ENCODE results near the gene SHB.
"Not testable (repeated sequence)": the region's sequence is repeated elsewhere in the genome, so short reads cannot be mapped to it uniquely, and the experiment has no call there.

Gene SHB

DNA sequence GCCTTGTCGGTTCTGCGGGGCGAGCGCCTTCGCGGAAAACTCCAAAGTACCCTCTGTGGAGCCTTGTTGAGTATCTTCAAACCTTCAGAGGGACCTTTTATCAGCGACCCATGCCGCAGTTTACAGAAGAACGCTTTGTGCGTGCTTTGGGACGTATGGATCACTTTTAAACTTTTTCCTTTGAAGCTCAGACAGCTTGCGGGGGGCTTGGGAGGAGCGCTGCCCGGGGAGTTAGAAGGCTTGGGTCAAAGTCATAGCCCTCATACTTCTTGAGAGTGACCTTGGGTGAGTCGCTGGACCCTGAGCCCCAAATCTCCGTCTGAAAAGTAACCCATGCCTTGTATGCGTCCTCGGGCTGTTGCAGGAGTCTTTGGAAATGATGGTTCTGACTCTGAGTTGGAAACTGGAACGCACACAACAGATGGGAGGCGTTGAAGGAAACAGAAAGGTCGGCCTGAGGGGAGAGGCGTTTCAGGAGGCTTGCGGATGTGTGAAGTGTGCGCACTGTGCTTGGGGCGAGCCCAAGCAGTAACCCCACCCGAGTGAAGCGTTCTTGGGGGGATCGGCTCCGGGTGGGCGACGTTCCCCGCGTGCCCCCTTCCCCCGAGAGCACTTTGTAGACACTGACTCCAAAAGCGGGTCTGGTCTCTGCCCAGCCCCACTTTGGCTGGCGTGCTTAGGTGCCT, 164.4 kb downstream of the SHB start:
- no peaks in the 10 kb centered on the region for H3K27me3 Mint-ChIP-seq
- ATAC-seq (ENCODE audit: low read depth) (no peak), DNase-seq (ENCODE audit: low spot score in 2 of 2) (no peak)
- no peaks in the 10 kb centered on the region for H3K9me3 Mint-ChIP-seq
- peak overlapping the region; percentile 96 for H3K27ac Mint-ChIP-seq
- H3K4me1 Mint-ChIP-seq: peaks cover 14% of the 10 kb centered on the region
- H3K4me3 Mint-ChIP-seq: peak overlapping the region; percentile 98
- H3K36me3 Mint-ChIP-seq: no peaks in the 10 kb centered on the region

DNA sequence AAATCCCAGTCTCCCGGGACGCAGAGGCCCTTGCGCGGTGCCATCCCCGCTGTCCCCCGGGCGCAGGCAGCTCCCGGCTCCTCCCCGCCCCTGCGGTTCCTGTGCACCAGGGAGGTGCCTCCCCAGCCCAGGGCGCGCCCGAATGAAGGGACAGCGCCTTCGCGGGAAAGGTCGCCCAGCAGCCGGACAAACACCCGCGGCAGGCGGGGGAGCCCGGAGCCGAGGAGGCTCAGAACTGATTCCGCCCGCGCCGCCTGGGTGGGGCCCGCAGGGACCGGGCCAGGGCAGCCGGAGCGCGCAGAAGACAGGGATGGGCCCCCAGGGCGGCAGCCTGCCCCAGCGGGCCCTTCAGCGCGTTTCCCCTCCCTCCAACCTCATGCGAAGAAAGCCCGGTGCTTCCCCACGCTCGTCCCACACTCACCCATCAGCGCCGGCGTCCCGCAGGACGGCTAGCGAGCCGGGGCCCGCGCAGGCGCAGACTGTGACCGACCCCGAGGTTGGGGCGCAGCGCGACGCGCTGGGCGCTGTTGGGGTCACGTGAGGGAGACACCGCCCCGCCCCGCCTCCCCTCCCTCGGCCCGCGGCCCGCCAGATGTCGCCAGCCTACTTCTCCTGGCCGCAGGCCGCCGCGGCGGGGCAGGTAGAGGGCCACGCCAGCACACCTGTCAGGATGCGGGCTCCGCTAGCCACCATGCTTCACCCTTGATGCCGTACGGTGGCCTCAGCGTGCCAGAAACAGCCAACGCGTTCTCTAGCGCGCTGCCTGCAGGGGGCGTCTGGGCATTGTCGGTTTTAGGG, 165.2 kb downstream of the SHB start, which contains the start of gene SLC25A51:
SLC25A51 (minus strand) TSS at position 481 of the 798 bp plus-strand sequence. CDS start 15,577 bp downstream, outside the sequence.
- H3K4me3 Mint-ChIP-seq: peak within 1 kb of the TSS; percentile 98
- peak within 1 kb of the TSS; percentile 96 for H3K27ac Mint-ChIP-seq
- no peaks in the 10 kb centered on the region for H3K27me3 Mint-ChIP-seq
- ATAC-seq (ENCODE audit: low read depth): peak; percentile 83
- H3K4me1 Mint-ChIP-seq: peaks cover 14% of the 10 kb centered on the region
- DNase-seq (ENCODE audit: low spot score in 2 of 2): peak; percentile 97 to 100
- no peaks in the 10 kb centered on the region for H3K9me3 Mint-ChIP-seq
- H3K36me3 Mint-ChIP-seq: peaks cover 3% of the 10 kb centered on the region

GRCh38 chr9:37902796-37903646, 166.0 kb downstream of the SHB start:
- Mint-ChIP-seq H3K36me3 (peaks cover 4% of the 10 kb centered on the region), H3K27me3 (no peaks in the 10 kb centered on the region), H3K4me3 (peak overlapping the region; percentile 98), H3K9me3 (no peaks in the 10 kb centered on the region), H3K27ac (peak overlapping the region; percentile 96), H3K4me1 (peaks cover 14% of the 10 kb centered on the region)
- ATAC-seq (ENCODE audit: low read depth): no peak
- DNase-seq (ENCODE audit: low spot score in 2 of 2): no peak

DNA sequence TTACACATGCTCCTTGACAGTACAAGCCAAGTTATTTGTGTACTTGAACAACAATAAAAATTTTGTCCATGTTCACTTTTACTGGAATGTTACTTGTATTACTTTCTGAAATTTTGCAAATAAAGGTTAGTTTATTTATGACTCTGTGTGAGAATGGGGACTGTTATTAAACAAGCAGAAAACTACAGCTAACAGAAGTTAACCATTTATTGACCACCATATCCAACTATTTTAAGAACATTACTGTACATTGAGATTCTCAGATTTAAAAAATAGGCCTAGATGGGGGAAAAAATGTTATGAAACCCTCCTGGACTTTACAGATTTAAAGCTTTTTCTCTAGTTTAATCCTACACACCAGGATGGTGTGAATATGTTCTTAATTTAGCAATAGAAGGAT, 166.9 kb downstream of the SHB start:
- DNase-seq (ENCODE audit: low spot score in 2 of 2) (no peak), ATAC-seq (ENCODE audit: low read depth) (no peak)
- Mint-ChIP-seq H3K27ac (no peak overlapping the region), H3K4me1 (peaks cover 17% of the 10 kb centered on the region), H3K4me3 (no peak overlapping the region), H3K27me3 (no peaks in the 10 kb centered on the region), H3K36me3 (peaks cover 8% of the 10 kb centered on the region), H3K9me3 (no peaks in the 10 kb centered on the region)

- H3K4me3 Mint-ChIP-seq: no peak overlapping the region
- no peaks in the 10 kb centered on the region for H3K9me3 Mint-ChIP-seq
- H3K27ac Mint-ChIP-seq: no peak overlapping the region
- H3K27me3 Mint-ChIP-seq: no peaks in the 10 kb centered on the region
- peaks cover 26% of the 10 kb centered on the region for H3K36me3 Mint-ChIP-seq
- ATAC-seq (ENCODE audit: low read depth): no peak
- H3K4me1 Mint-ChIP-seq: peaks cover 11% of the 10 kb centered on the region
- no peak for DNase-seq (ENCODE audit: low spot score in 2 of 2)
These were observed 170.0 kb downstream of the SHB start for GRCh38 chr9:37899041-37899440.

- H3K27ac Mint-ChIP-seq: no peak overlapping the region
- no peak for DNase-seq (ENCODE audit: low spot score in 2 of 2)
- no peak for ATAC-seq (ENCODE audit: low read depth)
These were observed 171.4 kb downstream of the SHB start for GRCh38 chr9:37897665-37898064.

DNA sequence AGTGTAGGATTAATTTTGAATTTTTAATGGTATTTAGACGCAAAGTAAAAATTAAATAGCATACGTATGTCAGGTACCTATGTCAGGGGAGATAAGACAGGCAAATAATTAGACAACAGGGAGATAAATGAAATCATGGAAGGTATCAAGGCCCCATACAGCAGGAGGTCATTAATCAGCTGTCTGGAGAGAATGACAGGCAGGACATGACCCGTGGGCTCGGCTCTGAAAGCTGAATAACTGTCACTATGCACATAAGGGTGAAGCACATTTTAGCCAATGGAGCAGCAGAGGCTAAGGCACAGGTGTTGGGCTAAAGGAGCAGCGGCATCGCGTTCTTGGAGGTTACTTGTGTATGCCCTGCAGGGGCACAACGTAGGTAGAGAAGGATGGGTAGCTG, 177.0 kb downstream of the SHB start:
- Mint-ChIP-seq H3K27ac (no peak overlapping the region), H3K36me3 (peaks cover 42% of the 10 kb centered on the region), H3K4me3 (no peak overlapping the region), H3K27me3 (no peaks in the 10 kb centered on the region), H3K4me1 (no peaks in the 10 kb centered on the region), H3K9me3 (no peaks in the 10 kb centered on the region)
- no peak for DNase-seq (ENCODE audit: low spot score in 2 of 2)
- ATAC-seq (ENCODE audit: low read depth): no peak

More at GRCh38 chr9:37897665-37898064, 171.4 kb downstream of the SHB start:
- Mint-ChIP-seq H3K27me3 (no peaks in the 10 kb centered on the region), H3K4me1 (peaks cover 3% of the 10 kb centered on the region), H3K9me3 (no peaks in the 10 kb centered on the region), H3K36me3 (peaks cover 26% of the 10 kb centered on the region), H3K4me3 (no peak overlapping the region)

- not testable (repeated sequence) for DNase-seq (ENCODE audit: low spot score in 2 of 2); H3K27me3 Mint-ChIP-seq; H3K9me3 Mint-ChIP-seq; H3K27ac Mint-ChIP-seq; ATAC-seq (ENCODE audit: low read depth); H3K4me3 Mint-ChIP-seq; H3K4me1 Mint-ChIP-seq
- peaks cover 38% of the 10 kb centered on the region for H3K36me3 Mint-ChIP-seq
These were observed 178.0 kb downstream of the SHB start for GRCh38 chr9:37891042-37891441.

DNA sequence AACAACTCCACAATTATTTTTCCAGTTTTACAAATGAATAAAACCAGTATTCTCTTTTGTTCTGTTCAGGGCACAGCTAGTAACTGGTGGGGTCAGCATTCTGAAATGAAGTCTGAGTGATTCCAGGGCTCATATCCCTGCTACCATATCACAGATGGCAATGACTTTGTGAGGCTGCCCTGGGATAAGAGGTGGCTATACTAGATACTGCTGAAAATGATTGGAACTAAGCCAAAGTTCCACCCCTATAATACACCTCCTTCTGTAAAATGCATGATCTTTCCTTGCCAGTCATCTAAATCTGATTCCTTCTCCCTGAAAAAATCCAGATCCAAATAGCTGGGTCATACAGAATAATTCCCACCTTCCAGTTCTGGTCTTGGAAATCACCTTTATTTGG, 179.5 kb downstream of the SHB start:
- Mint-ChIP-seq H3K36me3 (peaks cover 32% of the 10 kb centered on the region), H3K27ac (no peak overlapping the region), H3K27me3 (no peaks in the 10 kb centered on the region), H3K4me3 (no peak overlapping the region), H3K9me3 (no peaks in the 10 kb centered on the region), H3K4me1 (no peaks in the 10 kb centered on the region)
- no peak for DNase-seq (ENCODE audit: low spot score in 2 of 2)
- no peak for ATAC-seq (ENCODE audit: low read depth)

DNA sequence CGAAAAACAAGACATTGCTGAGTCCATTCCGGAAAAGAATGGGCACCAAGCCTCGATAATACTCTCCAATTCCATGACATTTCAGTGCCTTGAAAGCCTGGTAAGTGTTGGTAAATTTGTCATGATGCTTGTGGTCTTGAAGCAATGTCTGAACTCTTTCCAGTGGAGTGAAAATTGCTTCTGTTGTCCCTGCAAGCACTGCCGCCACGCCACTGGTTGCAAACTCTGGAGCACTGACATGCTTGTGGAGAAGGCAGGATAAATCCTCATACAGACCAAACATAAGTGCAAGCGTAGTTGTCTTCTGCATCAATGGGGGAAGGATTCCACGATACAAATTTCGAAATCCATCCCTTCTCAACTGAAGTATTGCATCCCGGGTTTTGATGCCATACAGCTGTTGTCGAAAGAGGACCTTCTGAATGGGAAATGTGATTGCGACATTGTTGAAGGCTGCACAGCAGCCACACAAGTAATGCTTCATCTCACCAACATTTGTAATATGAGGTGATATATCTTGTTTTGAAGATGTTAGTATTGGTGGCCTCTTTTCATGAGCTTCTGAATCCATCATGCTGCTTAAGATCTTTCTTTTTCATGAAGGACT, 180.9 kb downstream of the SHB start:
- not testable (repeated sequence) for H3K4me3 Mint-ChIP-seq; H3K27me3 Mint-ChIP-seq; H3K9me3 Mint-ChIP-seq; DNase-seq (ENCODE audit: low spot score in 2 of 2); H3K4me1 Mint-ChIP-seq; ATAC-seq (ENCODE audit: low read depth); H3K27ac Mint-ChIP-seq
- H3K36me3 Mint-ChIP-seq: peaks cover 32% of the 10 kb centered on the region

DNA sequence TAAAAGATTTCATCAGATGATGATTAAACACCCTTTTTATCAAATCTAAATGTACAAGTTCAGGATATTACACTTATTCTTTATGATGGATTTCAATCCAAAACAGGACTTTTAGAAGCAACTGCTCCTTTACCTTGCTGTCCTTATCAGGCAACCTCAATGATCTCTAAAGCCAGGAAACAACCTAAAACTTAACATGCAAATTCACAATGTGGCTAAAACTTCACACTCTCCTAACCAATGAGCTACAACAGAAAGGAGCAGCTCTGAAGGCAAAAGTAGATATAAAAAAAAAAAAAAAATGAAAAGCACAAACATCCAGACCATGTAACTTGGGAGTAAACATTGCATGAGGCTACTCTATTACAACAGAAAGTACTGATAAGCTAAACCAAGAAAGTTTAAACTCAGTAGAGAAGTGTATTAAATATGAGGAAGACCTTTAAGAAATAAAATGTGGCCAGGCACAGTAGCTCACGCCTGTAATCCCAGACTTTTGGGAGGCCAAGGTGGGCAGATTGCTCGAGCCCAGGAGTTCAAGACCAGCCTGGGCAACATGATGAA, 188.0 kb downstream of the SHB start:
- no peak for ATAC-seq (ENCODE audit: low read depth)
- Mint-ChIP-seq H3K9me3 (no peaks in the 10 kb centered on the region), H3K36me3 (peaks cover 23% of the 10 kb centered on the region), H3K27ac (no peak overlapping the region), H3K4me1 (peaks cover 3% of the 10 kb centered on the region), H3K27me3 (no peaks in the 10 kb centered on the region), H3K4me3 (no peak overlapping the region)
- DNase-seq (ENCODE audit: low spot score in 2 of 2): no peak

DNA sequence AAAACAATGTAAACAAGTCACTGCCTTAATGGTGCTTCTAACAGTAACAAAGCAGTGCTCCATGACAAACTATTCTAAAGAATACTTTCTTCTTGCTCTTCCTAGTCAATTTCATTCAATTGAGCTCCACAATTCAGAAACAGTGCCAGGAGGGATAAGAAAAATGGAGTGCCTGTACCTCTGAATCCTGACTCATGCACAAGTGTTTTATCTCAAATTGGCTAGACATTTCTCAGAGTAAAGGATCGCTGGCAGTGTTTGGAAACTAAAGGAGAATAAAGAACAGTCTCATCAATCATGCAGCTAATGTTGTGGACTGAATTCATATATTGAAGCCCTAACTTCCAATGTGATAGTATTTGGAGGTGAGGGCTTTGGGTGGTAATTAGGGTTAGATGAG, 192.7 kb downstream of the SHB start:
- Mint-ChIP-seq H3K36me3 (peaks cover 17% of the 10 kb centered on the region), H3K27me3 (no peaks in the 10 kb centered on the region), H3K9me3 (no peaks in the 10 kb centered on the region), H3K4me3 (no peak overlapping the region), H3K4me1 (peaks cover 3% of the 10 kb centered on the region), H3K27ac (no peak overlapping the region)
- ATAC-seq (ENCODE audit: low read depth) (no peak), DNase-seq (ENCODE audit: low spot score in 2 of 2) (no peak)

DNA sequence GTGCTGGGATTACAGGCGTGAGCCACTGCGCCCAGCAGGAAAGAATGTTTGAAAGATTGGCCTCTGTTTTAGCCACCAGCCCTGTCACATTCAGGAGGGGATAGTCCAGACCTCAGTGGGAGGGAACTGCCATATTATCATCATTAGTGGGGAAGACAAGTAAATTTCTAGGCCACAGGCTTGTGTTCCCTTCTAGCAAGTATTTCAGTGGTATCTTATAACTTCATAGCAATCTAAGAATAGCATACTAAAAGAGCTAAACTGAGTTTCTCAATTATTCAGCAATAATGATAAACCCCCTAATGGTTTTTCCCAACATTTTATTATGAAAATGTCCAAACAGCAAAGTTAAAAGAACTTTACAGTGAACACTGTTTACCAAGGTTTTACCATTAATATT, 195.1 kb downstream of the SHB start:
- no peak for DNase-seq (ENCODE audit: low spot score in 2 of 2)
- ATAC-seq (ENCODE audit: low read depth): no peak
- no peak overlapping the region for H3K27ac Mint-ChIP-seq
- H3K4me1 Mint-ChIP-seq: no peaks in the 10 kb centered on the region
- peaks cover 9% of the 10 kb centered on the region for H3K36me3 Mint-ChIP-seq
- H3K4me3 Mint-ChIP-seq: no peak overlapping the region
- no peaks in the 10 kb centered on the region for H3K27me3 Mint-ChIP-seq
- H3K9me3 Mint-ChIP-seq: no peaks in the 10 kb centered on the region
